ENCODE data around the gene STK38L. TPM values are rescaled to one million over a fixed set of nuclear protein-coding genes. Genes with fewer than 3 reads are reported as not detected.

Gene STK38L
- total and polyA plus RNA-seq, 9 of the 15 experiments (the other 6 are each of a cell fraction or from before 2014, with no cell fraction given): 2.6 to 10.7 (median 6.9) TPM

DNA sequence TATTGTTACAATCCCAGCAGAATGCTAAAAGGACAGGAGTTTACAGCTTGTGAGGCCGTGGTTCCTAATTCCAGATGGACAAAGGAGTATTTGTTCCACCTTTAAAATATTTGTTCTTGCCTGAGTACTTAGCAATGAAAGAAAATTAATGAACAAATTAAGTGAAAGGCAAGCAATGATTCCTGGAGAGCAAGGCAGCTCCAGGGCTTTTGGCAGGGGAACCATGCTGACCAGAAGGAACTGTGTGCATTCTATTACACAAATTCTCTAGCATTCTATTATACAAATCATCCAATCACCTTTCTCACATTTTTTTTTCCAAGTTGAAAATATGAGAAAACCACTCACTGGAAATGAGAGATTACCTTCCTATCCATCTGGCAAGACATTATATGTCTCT, 86.8 kb downstream of the STK38L start:
- H3K4me1 ChIP-seq (replicated peaks in 1 of 2; ENCODE audit: control insufficient read depth in 2 of 2, insufficient read depth in 2 of 2, low read length in 2 of 2): peaks cover 11 to 13% of the 10 kb centered on the region in 2 experiments; a peak in 3 of 5 replicates
- no peaks in the 10 kb centered on the region for H3K9me1 ChIP-seq (ENCODE audit: control insufficient read depth, insufficient read depth, low read length)
- ChIA-PET CTCF (ENCODE audit: low intra/inter-chr PET ratio) (no interaction called here), POLR2A (interaction anchor here (0.8 kb wide), 1 partner anchor 10 kb away, joined by 3 read pairs; no protein-coding TSS in a partner anchor)
- no TSS peak for BruUV-seq (replicated peaks)
- H3K27me3 ChIP-seq (ENCODE audit: control insufficient read depth in 2 of 2, insufficient read depth in 2 of 2, low read length in 2 of 2): peaks cover 25 to 27% of the 10 kb centered on the region in 2 experiments
- intact Hi-C loops (cut with micrococcal nuclease): no loop called here
- H3K4me3 ChIP-seq: no peak overlapping the region
- no peak overlapping the region for H3K9ac ChIP-seq (ENCODE audit: insufficient read depth in 1 of 2, low read depth in 2 of 2, low read length in 2 of 2)
- in situ Hi-C loops (cut with MboI): no loop called here
- WGBS (ENCODE audit: insufficient coverage, low coverage, missing lambda C conversion rate): 8% methylated on average over 1 of the region's 1 CpG
- H2AFZ ChIP-seq (ENCODE audit: low read depth, low read length): no peak overlapping the region
- no peak for ATAC-seq
- H3K9me3 ChIP-seq (replicated peaks; ENCODE audit: control insufficient read depth, insufficient read depth, low read depth, low read length): no peaks in the 10 kb centered on the region
- no peaks in the 10 kb centered on the region for H4K20me1 ChIP-seq (replicated peaks; ENCODE audit: control insufficient read depth, insufficient read depth, low read length)
- TF ChIP-seq EGR1 (conservative IDR thresholded peaks at IDR 0.05) (no peak), CEBPG (CRISPR knock-in tag; IDR thresholded peaks at IDR 0.05) (no peak), CEBPG (tag; conservative IDR thresholded peaks at IDR 0.05 in 1 of 2, IDR thresholded peaks at IDR 0.05 in 1 of 2) (0 out of 4 replicates have a peak, but pooled peaks of 1 of the 2 experiments have one; percentile 2)
- H3K27ac ChIP-seq (ENCODE audit: extremely low read depth, low read depth, low read length): no peak overlapping the region
- DNase-seq (ENCODE audit: extremely low read depth in 1 of 4, low spot score in 3 of 4): no peak
- H3K79me2 ChIP-seq (ENCODE audit: control insufficient read depth, insufficient read depth, low read length): no peaks in the 10 kb centered on the region
- FAIRE-seq: no peak
- no peaks in the 10 kb centered on the region for H3K36me3 ChIP-seq (ENCODE audit: control insufficient read depth, insufficient read depth, low read length)
- H3K4me2 ChIP-seq (ENCODE audit: insufficient read depth, low read length): no peak overlapping the region

- H3K9me1 ChIP-seq (ENCODE audit: control insufficient read depth, insufficient read depth, low read length): no peaks in the 10 kb centered on the region
- H3K9me3 ChIP-seq (replicated peaks; ENCODE audit: control insufficient read depth, insufficient read depth, low read depth, low read length): no peaks in the 10 kb centered on the region
- H3K27me3 ChIP-seq (ENCODE audit: control insufficient read depth in 2 of 2, insufficient read depth in 2 of 2, low read length in 2 of 2): peaks cover 25 to 27% of the 10 kb centered on the region in 2 experiments
- H3K9ac ChIP-seq (ENCODE audit: insufficient read depth in 1 of 2, low read depth in 2 of 2, low read length in 2 of 2): no peak overlapping the region
- H3K36me3 ChIP-seq (ENCODE audit: control insufficient read depth, insufficient read depth, low read length): no peaks in the 10 kb centered on the region
- H3K4me2 ChIP-seq (ENCODE audit: insufficient read depth, low read length): no peak overlapping the region
- intact Hi-C loops (cut with micrococcal nuclease): no loop called here
- WGBS (ENCODE audit: insufficient coverage, low coverage, missing lambda C conversion rate): 0% methylated on average over 7 of the region's 7 CpGs
- ChIA-PET POLR2A (interaction anchor here (0.8 kb wide), 1 partner anchor 10 kb away, joined by 3 read pairs; no protein-coding TSS in a partner anchor), CTCF (ENCODE audit: low intra/inter-chr PET ratio) (no interaction called here)
- no peak overlapping the region for H3K4me3 ChIP-seq
- in situ Hi-C loops (cut with MboI): no loop called here
- DNase-seq (ENCODE audit: extremely low read depth in 1 of 4, low spot score in 3 of 4): peak; percentile 20 to 52 (median 28)
- BruUV-seq (replicated peaks): no TSS peak
- peak; percentile 79 for FAIRE-seq
- no peak overlapping the region for H3K27ac ChIP-seq (ENCODE audit: extremely low read depth, low read depth, low read length)
- ATAC-seq: 0 out of 3 replicates have a peak, but pooled peaks have one; percentile 31
- H4K20me1 ChIP-seq (replicated peaks; ENCODE audit: control insufficient read depth, insufficient read depth, low read length): no peaks in the 10 kb centered on the region
- peaks cover 11 to 13% of the 10 kb centered on the region in 2 experiments; a peak in 3 of 5 replicates for H3K4me1 ChIP-seq (replicated peaks in 1 of 2; ENCODE audit: control insufficient read depth in 2 of 2, insufficient read depth in 2 of 2, low read length in 2 of 2)
- no peaks in the 10 kb centered on the region for H3K79me2 ChIP-seq (ENCODE audit: control insufficient read depth, insufficient read depth, low read length)
- peak overlapping the region; percentile 39; the same call in 1 of the 2 replicates for H2AFZ ChIP-seq (ENCODE audit: low read depth, low read length)
- TF ChIP-seq FOSL1 (tag; conservative IDR thresholded peaks at IDR 0.05) (peak; percentile 97), ETV6 (IDR thresholded peaks at IDR 0.05; ENCODE audit: borderline replicate concordance in 1 of 2, low read depth in 2 of 2, low read length in 1 of 2) (no peak), ETV6 (CRISPR knock-in tag; IDR thresholded peaks at IDR 0.05; ENCODE audit: borderline replicate concordance) (no peak), ZNF124 (CRISPR knock-in tag; IDR thresholded peaks at IDR 0.05) (no peak), ARID1B (IDR thresholded peaks at IDR 0.05) (0 out of 2 replicates have a peak, but pooled peaks have one; percentile 27), ZNF175 (CRISPR knock-in tag; IDR thresholded peaks at IDR 0.05; ENCODE audit: low read depth) (0 out of 2 replicates have a peak, but pooled peaks have one; percentile 22), DPF2 (IDR thresholded peaks at IDR 0.05) (peak; percentile 31; the same call in 1 of the 2 replicates), NR2C2 (CRISPR knock-in tag; IDR thresholded peaks at IDR 0.05) (no peak), NR2C2 (tag; IDR thresholded peaks at IDR 0.05) (0 out of 2 replicates have a peak, but pooled peaks have one; percentile 21), RAD51 (IDR thresholded peaks at IDR 0.05; ENCODE audit: borderline replicate concordance, low read depth) (no peak), POLR2H (tag; IDR thresholded peaks at IDR 0.05; ENCODE audit: low read depth) (no peak), PTRF (tag; IDR thresholded peaks at IDR 0.05) (no peak), ZNF408 (CRISPR knock-in tag; IDR thresholded peaks at IDR 0.05; ENCODE audit: low read depth) (no peak)
- TF ChIP-seq, protein P1, sequence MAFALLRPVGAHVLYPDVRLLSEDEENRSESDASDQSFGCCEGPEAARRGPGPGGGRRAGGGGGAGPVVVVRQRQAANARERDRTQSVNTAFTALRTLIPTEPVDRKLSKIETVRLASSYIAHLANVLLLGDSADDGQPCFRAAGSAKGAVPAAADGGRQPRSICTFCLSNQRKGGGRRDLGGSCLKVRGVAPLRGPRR (CRISPR knock-in tag; IDR thresholded peaks at IDR 0.05): no peak
These were observed 87.3 kb downstream of the STK38L start for GRCh38 chr12:27331291-27331926.

Data from K562 (cell line).